ENCODE results near the gene JCAD. TPM values are rescaled to one million over a fixed set of nuclear protein-coding genes. Genes with fewer than 3 reads are reported as not detected.

Gene JCAD
- total RNA-seq, 1 experiment from 2014 or later, result 0.77 TPM

- H3T11ph ChIP-seq (ENCODE audit: low read length), result no peak overlapping the region
- TF ChIP-seq CTCF (conservative IDR thresholded peaks at IDR 0.05), result no peak
- no peaks in the 10 kb centered on the region for H3K23me2 ChIP-seq (ENCODE audit: insufficient read length, low read depth, low read length, poor library complexity, severe bottlenecking)
- H3K14ac ChIP-seq (ENCODE audit: insufficient read depth, low read length), result no peak overlapping the region
- H2BK5ac ChIP-seq (ENCODE audit: insufficient read length, low read length), result no peak overlapping the region
- H4K91ac ChIP-seq (ENCODE audit: insufficient read length, low read depth, low read length), result no peak overlapping the region
- no peak overlapping the region for H3K9ac ChIP-seq (ENCODE audit: extremely low read depth, insufficient read length, low read length)
- no peak overlapping the region for H2BK120ac ChIP-seq (ENCODE audit: low read depth, low read length, poor library complexity, severe bottlenecking)
- H3K79me1 ChIP-seq (ENCODE audit: insufficient read depth, low read depth, low read length, poor library complexity, severe bottlenecking), result no peaks in the 10 kb centered on the region
- Mint-ChIP-seq H3K36me3 (ENCODE audit: insufficient read depth in 1 of 3, low read depth in 3 of 3) (no peaks in the 10 kb centered on the region; a peak in 1 of 7 replicates), H3K4me1 (peaks cover 27 to 39% of the 10 kb centered on the region in 2 experiments), H3K4me3 (no peak overlapping the region), H3K27me3 (ENCODE audit: low read depth) (peaks cover 9% of the 10 kb centered on the region), H3K9me3 (no peaks in the 10 kb centered on the region), H3K27ac (peak overlapping the region in 1 of 3 experiments; percentile 48; a peak in 1 of 7 replicates)
- H3K27me3 ChIP-seq (ENCODE audit: insufficient read depth, low read length), result no peaks in the 10 kb centered on the region
- no peaks in the 10 kb centered on the region for H4K20me1 ChIP-seq (ENCODE audit: control insufficient read depth, insufficient read depth, insufficient read length)
- no peak overlapping the region for H4K5ac ChIP-seq (ENCODE audit: insufficient read length, low read depth, low read length)
- H2AK5ac ChIP-seq (ENCODE audit: insufficient read length, low read length), result no peak overlapping the region
- H3K18ac ChIP-seq (ENCODE audit: insufficient read length, low read depth, low read length), result no peak overlapping the region
- WGBS (ENCODE audit: extremely low coverage, insufficient read length, low lambda C conversion rate), result no CpG with 5 or more reads among the region's 6 CpGs
- H2AFZ ChIP-seq (ENCODE audit: low read length), result no peak overlapping the region
- no peaks in the 10 kb centered on the region for H3K79me2 ChIP-seq (ENCODE audit: insufficient read depth, low read length)
- no peak overlapping the region for H3K4me2 ChIP-seq (ENCODE audit: insufficient read depth, insufficient read length, low read length)
- H3K56ac ChIP-seq (ENCODE audit: insufficient read length, low read depth, low read length), result no peak overlapping the region
- no peak overlapping the region for H4K8ac ChIP-seq (replicated peaks; ENCODE audit: insufficient read length, low read depth, low read length)
- no peak overlapping the region for H3K27ac ChIP-seq (ENCODE audit: insufficient read length, low read depth, low read length)
- no peak for DNase-seq
- H3K9me3 ChIP-seq (ENCODE audit: control insufficient read depth, low read depth, low read length), result no peaks in the 10 kb centered on the region
- no peak overlapping the region for H2BK12ac ChIP-seq (ENCODE audit: insufficient read length, low read depth, low read length)
- H2BK15ac ChIP-seq (ENCODE audit: low read depth, low read length), result no peak overlapping the region
- no peak overlapping the region for H2BK20ac ChIP-seq (ENCODE audit: low read depth, low read length, poor library complexity, severe bottlenecking)
- H3K4ac ChIP-seq (ENCODE audit: low read depth, low read length), result no peak overlapping the region
- no peak overlapping the region for H3K23ac ChIP-seq (ENCODE audit: insufficient read length, low read depth, low read length)
- no peaks in the 10 kb centered on the region for H3K4me1 ChIP-seq (ENCODE audit: insufficient read depth, low read length)
Measured at GRCh38 chr10:30052062-30052461, 7.3 kb downstream of the JCAD start.
